RWPE1 (cell line): Measurements from ENCODE around the gene BDKRB2.

Experiments used
- CTCF ChIA-PET: fragments of 350-600 bp; sonication (Branson Sonifier 250); formaldehyde crosslinking; extraction: SDS; loops from one replicate; lab custom pipeline; 2021; lab: Yijun Ruan, JAX
- POLR2A ChIA-PET: fragments of 400-600 bp; formaldehyde crosslinking; extraction: SDS; loops from one replicate; lab custom pipeline; 2020; ENCODE audit warnings: antibody characterized with exemption; ENCODE audit not compliant: low non-redundant PET; lab: Yijun Ruan, JAX
- DNase-seq: peaks from one replicate; pipeline ENCODE4 v3.0.0; 2012; ENCODE audit warnings: low spot score
- H3K27ac ChIP-seq: fragments of 450-650 bp; 2 replicates; pipeline ENCODE4 v1.5.1; 2017
- CTCF ChIP-seq: fragments of 450-650 bp; conservative IDR thresholded peaks from 2 replicates; pipeline ENCODE4 v1.5.1; 2017; ENCODE audit warnings: low read depth, mild to moderate bottlenecking

The BDKRB2 gene

GRCh38 chr14:96261772-96262655 is 57.4 kb downstream of the BDKRB2 start:
- DNase-seq: no peak
- CTCF ChIA-PET: interaction anchor here (0.6 kb wide), 1 partner anchor 209 kb away, joined by 3 read pairs; no protein-coding TSS in a partner anchor
- no peak for TF ChIP-seq CTCF
- POLR2A ChIA-PET: no interaction called here
- 0 out of 2 replicates have a peak overlapping the region, but pooled peaks have one; percentile 17 for H3K27ac ChIP-seq

GRCh38 chr14:96263347-96264199 is 58.9 kb downstream of the BDKRB2 start:
- ChIA-PET CTCF (no interaction called here), POLR2A (no interaction called here)
- peak overlapping the region; percentile 28; the same call in 1 of the 2 replicates for H3K27ac ChIP-seq
- no peak for DNase-seq
- TF ChIP-seq CTCF: no peak

GRCh38 chr14:96264200-96264553 is 59.5 kb downstream of the BDKRB2 start:
- ChIA-PET CTCF (interaction anchor here (0.5 kb wide), 1 partner anchor 940 kb away, joined by 3 read pairs; no protein-coding TSS in a partner anchor), POLR2A (no interaction called here)
- no peak for DNase-seq
- H3K27ac ChIP-seq: no peak overlapping the region
- no peak for TF ChIP-seq CTCF

GRCh38 chr14:96264853-96265252 is 60.2 kb downstream of the BDKRB2 start:
- POLR2A ChIA-PET: no interaction called here
- CTCF ChIA-PET: interaction anchor here (1.5 kb wide), 1 partner anchor 9 kb away, joined by 5 read pairs; the partner anchor contains the start of gene BDKRB1
- H3K27ac ChIP-seq: 0 out of 2 replicates have a peak overlapping the region, but pooled peaks have one; percentile 7
- TF ChIP-seq CTCF: no peak; the same call in 1 of the 2 replicates
- no peak for DNase-seq

GRCh38 chr14:96265383-96266095 is 60.9 kb downstream of the BDKRB2 start:
- no peak for TF ChIP-seq CTCF
- CTCF ChIA-PET: interaction anchor here (1.5 kb wide), 1 partner anchor 10 kb away, joined by 5 read pairs; the partner anchor contains the start of gene BDKRB1
- peak overlapping the region; percentile 93 for H3K27ac ChIP-seq
- no peak for DNase-seq
- POLR2A ChIA-PET: no interaction called here

- H3K27ac ChIP-seq: peak overlapping the region; percentile 93
- DNase-seq: peak; percentile 89
- ChIA-PET POLR2A (no interaction called here), CTCF (no interaction called here)
- TF ChIP-seq CTCF: no peak
Observed at GRCh38 chr14:96267336-96267735, 62.7 kb downstream of the BDKRB2 start.
